Measurements from ENCODE around the gene COG3.

GRCh38 chr13:45511310-45512097, 46.8 kb downstream of the COG3 start:
- TF ChIP-seq POLR2AphosphoS5 (IDR thresholded peaks at IDR 0.05; ENCODE audit: low read depth, low read length) (no peak), JUND (IDR thresholded peaks at IDR 0.05) (no peak), POLR2A (IDR thresholded peaks at IDR 0.05; ENCODE audit: borderline replicate concordance, extremely low read depth, insufficient read depth, insufficient read length) (no peak), ZNF274 (IDR thresholded peaks at IDR 0.05; ENCODE audit: low read depth, low read length) (no peak), REST (IDR thresholded peaks at IDR 0.05; ENCODE audit: low read depth) (no peak), ATF3 (IDR thresholded peaks at IDR 0.05) (no peak), ZFX (IDR thresholded peaks at IDR 0.05) (no peak)
- TF ChIP-seq, protein P1, sequence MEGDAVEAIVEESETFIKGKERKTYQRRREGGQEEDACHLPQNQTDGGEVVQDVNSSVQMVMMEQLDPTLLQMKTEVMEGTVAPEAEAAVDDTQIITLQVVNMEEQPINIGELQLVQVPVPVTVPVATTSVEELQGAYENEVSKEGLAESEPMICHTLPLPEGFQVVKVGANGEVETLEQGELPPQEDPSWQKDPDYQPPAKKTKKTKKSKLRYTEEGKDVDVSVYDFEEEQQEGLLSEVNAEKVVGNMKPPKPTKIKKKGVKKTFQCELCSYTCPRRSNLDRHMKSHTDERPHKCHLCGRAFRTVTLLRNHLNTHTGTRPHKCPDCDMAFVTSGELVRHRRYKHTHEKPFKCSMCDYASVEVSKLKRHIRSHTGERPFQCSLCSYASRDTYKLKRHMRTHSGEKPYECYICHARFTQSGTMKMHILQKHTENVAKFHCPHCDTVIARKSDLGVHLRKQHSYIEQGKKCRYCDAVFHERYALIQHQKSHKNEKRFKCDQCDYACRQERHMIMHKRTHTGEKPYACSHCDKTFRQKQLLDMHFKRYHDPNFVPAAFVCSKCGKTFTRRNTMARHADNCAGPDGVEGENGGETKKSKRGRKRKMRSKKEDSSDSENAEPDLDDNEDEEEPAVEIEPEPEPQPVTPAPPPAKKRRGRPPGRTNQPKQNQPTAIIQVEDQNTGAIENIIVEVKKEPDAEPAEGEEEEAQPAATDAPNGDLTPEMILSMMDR (IDR thresholded peaks at IDR 0.05 in 2 of 3, conservative IDR thresholded peaks at IDR 0.05 in 1 of 3; ENCODE audit: borderline replicate concordance in 1 of 3, insufficient read depth in 1 of 3, low read depth in 2 of 3, low read length in 2 of 3) = peak; percentile 39 to 90 (median 78); a peak in 5 of 6 replicates
